GM20000 (cell line): ENCODE results near the gene SUPT20HL2.
"Not testable (repeated sequence)": the region's sequence is repeated elsewhere in the genome, so short reads cannot be mapped to it uniquely, and the experiment has no call there.

ENCODE experiments used
- DNase-seq: peaks from one replicate; pipeline ENCODE4 v3.0.0; 2012; ENCODE audit warnings: low spot score
- CTCF ChIP-seq: IDR thresholded peaks from 2 replicates; pipeline ENCODE4 v1.5.1; 2012; ENCODE audit warnings: mild to moderate bottlenecking, control low read depth; ENCODE audit errors: extremely low read depth, missing control alignments

Gene SUPT20HL2

GRCh38 chrX:24314019-24314635 lies at the start of gene SUPT20HL2:
Gene SUPT20HL2, minus strand, starts transcription at chrX:24314069. Its CDS starts 754 bp downstream, at chrX:24313315.
- no peak for TF ChIP-seq CTCF
- DNase-seq: no peak

- not testable (repeated sequence) for DNase-seq
Observed at GRCh38 chrX:24362089-24362745, 48.3 kb upstream of the SUPT20HL2 start.

- DNase-seq: no peak
- TF ChIP-seq CTCF: no peak
Observed at GRCh38 chrX:24360272-24360671, 46.4 kb upstream of the SUPT20HL2 start, which contains the start of gene SUPT20HL1. Gene SUPT20HL1, plus strand, starts transcription at chrX:24360639. Its CDS starts 2,122 bp downstream, at chrX:24362761.

GRCh38 chrX:24357106-24357505 lies 43.2 kb upstream of the SUPT20HL2 start:
- no peak for TF ChIP-seq CTCF

GRCh38 chrX:24355095-24355494 lies 41.2 kb upstream of the SUPT20HL2 start:
- no peak for DNase-seq
- TF ChIP-seq CTCF: no peak

More at GRCh38 chrX:24357106-24357505, 43.2 kb upstream of the SUPT20HL2 start:
- DNase-seq: no peak

- no peak for TF ChIP-seq CTCF
- DNase-seq: no peak
Observed at GRCh38 chrX:24350217-24350616, 36.3 kb upstream of the SUPT20HL2 start.

- no peak for DNase-seq
Observed at GRCh38 chrX:24347881-24348280, 34.0 kb upstream of the SUPT20HL2 start.

More at GRCh38 chrX:24347881-24348280, 34.0 kb upstream of the SUPT20HL2 start:
- TF ChIP-seq CTCF: no peak
